Lung (tissue), 12 donors: Measurements from ENCODE around the gene SAMD4A. TPM values are rescaled to one million over a fixed set of nuclear protein-coding genes. Genes with fewer than 3 reads are reported as not detected.

Experiments
- ATAC-seq: fragments of 200-7000 bp; cut with Tn5 transposase; one replicate; pipeline ENCODE4 v1.9.1; 2020; ENCODE audit warnings: moderate number of reproducible peaks; ENCODE audit not compliant: insufficient read depth, low FRiP score
- DNase-seq, 3 donors: peaks; one replicate each; pipeline ENCODE4 v3.0.0-alpha.2; 2013 to 2017
- H3K27ac ChIP-seq, 2 donors: one replicate each; pipeline ENCODE4 v1.5.1; 2013; ENCODE audit warnings: mild to moderate bottlenecking in 2 of 2, moderate library complexity in 2 of 2, control low read depth in 1 of 2, inconsistent platforms in 1 of 2, low read depth in 1 of 2, low read length in 1 of 2
- H3K27me3 ChIP-seq, 3 donors: one replicate each; pipeline ENCODE4 v1.5.1; 2013; ENCODE audit warnings: low read length in 2 of 3; ENCODE audit not compliant: control insufficient read depth in 3 of 3, insufficient read depth in 3 of 3
- H3K36me3 ChIP-seq, 4 donors: one replicate each; pipeline ENCODE4 v1.5.1; 2013; ENCODE audit warnings: low read length in 4 of 4, mild to moderate bottlenecking in 1 of 4, moderate library complexity in 1 of 4; ENCODE audit not compliant: control insufficient read depth in 4 of 4, insufficient read depth in 4 of 4
- H3K4me1 ChIP-seq, 5 donors: one replicate each; pipeline ENCODE4 v1.5.1; 2013; ENCODE audit warnings: low read length in 5 of 5, mild to moderate bottlenecking in 2 of 5, moderate library complexity in 1 of 5; ENCODE audit not compliant: control insufficient read depth in 5 of 5, insufficient read depth in 5 of 5
- H3K4me3 ChIP-seq: one replicate; pipeline ENCODE4 v1.5.1; 2013; ENCODE audit warnings: mild to moderate bottlenecking, control low read depth, moderate library complexity
- H3K9ac ChIP-seq, 2 donors: one replicate each; pipeline ENCODE4 v1.5.1; 2013; ENCODE audit warnings: low read length in 2 of 2, control low read depth in 1 of 2; ENCODE audit not compliant: insufficient read depth in 1 of 2
- H3K9me3 ChIP-seq, 4 donors: one replicate each; pipeline ENCODE4 v1.5.1; 2013; ENCODE audit warnings: low read length in 3 of 4, mild to moderate bottlenecking in 1 of 4, moderate library complexity in 1 of 4; ENCODE audit not compliant: control insufficient read depth in 4 of 4, insufficient read depth in 3 of 4
- WGBS, 2 donors: extraction: QIAGEN DNeasy Blood & Tissue Kit; methylation state at CpG; one replicate each; pipeline ENCODE4 v1.1.7; 2013; 5-methylcytosine and 5-hydroxymethylcytosine counted together
- polyA plus RNA-seq, 2 donors: library from polyadenylated mRNA; stranded (reverse); fragments of 200-250 nt; gene quantifications; one replicate each; pipeline ENCODE4 v1.2.1, GENCODE V29; 2013
- total RNA-seq, 2 donors: library from RNA; depleted of rRNA in 1 of 2; stranded (reverse); fragments of >200 nt in 1 of 2; gene quantifications; one replicate each; pipeline ENCODE4 v1.2.1, GENCODE V29; 2014 to 2021
- TF ChIP-seq, protein P1 (sequence below): IDR thresholded peaks from 2 replicates; pipeline ENCODE4 v1.5.1; 2012; ENCODE audit warnings: mild to moderate bottlenecking; ENCODE audit errors: control extremely low read depth, extremely low read depth
- donor health status: control.
- donor health status: control.
- donor health status: Bipolar disorder and iron deficiency.
- donor health status: healthy.
- donor health status: DM: yes; HTN: yes; CAD: no.

Gene SAMD4A
- total and polyA plus RNA-seq, 4 donors = 5.8 to 26.6 (median 16.2) TPM

DNA sequence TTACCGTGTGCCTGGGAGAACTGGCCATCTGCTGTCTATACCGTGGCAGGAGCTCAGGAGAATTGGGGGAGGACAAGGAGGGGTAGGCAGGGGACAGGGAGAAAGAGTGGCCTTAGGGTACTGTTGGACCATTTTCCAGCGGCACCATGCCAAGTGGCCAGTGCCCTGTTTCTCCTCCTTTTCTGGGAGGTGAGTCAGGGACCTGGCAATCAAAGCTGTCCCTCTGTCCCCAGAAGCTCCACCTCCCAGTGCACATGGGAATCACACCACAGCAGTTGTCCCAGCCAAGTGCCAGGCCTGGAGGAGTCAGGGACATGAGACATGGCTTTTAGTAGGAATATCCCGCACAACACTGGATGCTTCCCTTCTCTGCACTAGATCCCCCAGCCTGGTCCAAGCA lies 217.7 kb downstream of the SAMD4A start:
- H3K27me3 ChIP-seq = no peaks in the 10 kb centered on the region
- DNase-seq (no peak), ATAC-seq (no peak)
- H3K4me1 ChIP-seq = peaks cover 4 to 24% (median 13%) of the 10 kb centered on the region in 5 donors
- TF ChIP-seq, protein P1, sequence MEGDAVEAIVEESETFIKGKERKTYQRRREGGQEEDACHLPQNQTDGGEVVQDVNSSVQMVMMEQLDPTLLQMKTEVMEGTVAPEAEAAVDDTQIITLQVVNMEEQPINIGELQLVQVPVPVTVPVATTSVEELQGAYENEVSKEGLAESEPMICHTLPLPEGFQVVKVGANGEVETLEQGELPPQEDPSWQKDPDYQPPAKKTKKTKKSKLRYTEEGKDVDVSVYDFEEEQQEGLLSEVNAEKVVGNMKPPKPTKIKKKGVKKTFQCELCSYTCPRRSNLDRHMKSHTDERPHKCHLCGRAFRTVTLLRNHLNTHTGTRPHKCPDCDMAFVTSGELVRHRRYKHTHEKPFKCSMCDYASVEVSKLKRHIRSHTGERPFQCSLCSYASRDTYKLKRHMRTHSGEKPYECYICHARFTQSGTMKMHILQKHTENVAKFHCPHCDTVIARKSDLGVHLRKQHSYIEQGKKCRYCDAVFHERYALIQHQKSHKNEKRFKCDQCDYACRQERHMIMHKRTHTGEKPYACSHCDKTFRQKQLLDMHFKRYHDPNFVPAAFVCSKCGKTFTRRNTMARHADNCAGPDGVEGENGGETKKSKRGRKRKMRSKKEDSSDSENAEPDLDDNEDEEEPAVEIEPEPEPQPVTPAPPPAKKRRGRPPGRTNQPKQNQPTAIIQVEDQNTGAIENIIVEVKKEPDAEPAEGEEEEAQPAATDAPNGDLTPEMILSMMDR = no peak
- peaks cover 0 to 2% (median 0%) of the 10 kb centered on the region in 4 donors for H3K9me3 ChIP-seq
- no peak overlapping the region for H3K4me3 ChIP-seq
- H3K27ac ChIP-seq = peak overlapping the region in 1 of 2 donors; percentile 92
- H3K9ac ChIP-seq = no peak overlapping the region
- WGBS, 2 donors = 91 to 97% methylated on average over 4 of the region's 4 CpGs
- peaks cover 1 to 13% (median 5%) of the 10 kb centered on the region in 4 donors for H3K36me3 ChIP-seq

DNA sequence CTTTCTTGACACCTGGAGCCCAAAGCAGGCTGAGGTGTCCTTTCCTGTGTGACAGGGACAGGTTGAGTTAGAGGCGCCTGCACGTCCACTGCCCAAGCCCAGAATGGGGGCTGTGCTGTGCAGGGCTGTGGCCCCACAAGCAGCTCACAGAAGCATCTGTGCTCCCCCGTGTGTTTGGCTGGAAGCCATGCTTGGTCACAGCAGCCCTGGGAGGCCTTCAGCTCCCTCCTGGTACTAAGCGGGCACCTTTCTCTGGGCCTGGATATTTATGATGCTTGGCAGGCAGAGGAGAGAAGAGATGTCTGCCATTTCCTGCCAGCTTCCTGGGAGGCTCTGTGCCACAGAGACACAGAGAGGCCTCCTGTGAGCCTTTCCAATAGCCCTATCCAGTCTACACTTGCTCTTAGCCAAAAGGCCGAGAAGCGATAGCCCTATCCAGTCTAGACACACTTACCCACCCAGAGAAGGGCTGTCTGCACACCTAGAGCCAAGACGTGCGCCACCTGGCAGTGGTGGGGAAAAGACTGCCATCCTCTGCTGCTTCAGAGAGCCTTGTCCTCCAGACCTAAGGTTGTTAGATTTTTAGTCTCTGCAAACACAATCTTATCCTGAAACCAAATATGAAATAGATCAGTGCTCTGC lies 218.3 kb downstream of the SAMD4A start:
- ATAC-seq = no peak
- Histone ChIP-seq H3K9me3 (peaks cover 0 to 2% (median 0%) of the 10 kb centered on the region in 4 donors), H3K4me1 (peaks cover 4 to 24% (median 13%) of the 10 kb centered on the region in 5 donors), H3K36me3 (peaks cover 3 to 16% (median 8%) of the 10 kb centered on the region in 4 donors), H3K9ac (no peak overlapping the region), H3K27ac (peak overlapping the region in 1 of 2 donors; percentile 92), H3K4me3 (no peak overlapping the region), H3K27me3 (no peaks in the 10 kb centered on the region)
- WGBS, 2 donors = 90 to 94% methylated on average over 8 of the region's 8 CpGs
- TF ChIP-seq, protein P1 = no peak
- DNase-seq = no peak

DNA sequence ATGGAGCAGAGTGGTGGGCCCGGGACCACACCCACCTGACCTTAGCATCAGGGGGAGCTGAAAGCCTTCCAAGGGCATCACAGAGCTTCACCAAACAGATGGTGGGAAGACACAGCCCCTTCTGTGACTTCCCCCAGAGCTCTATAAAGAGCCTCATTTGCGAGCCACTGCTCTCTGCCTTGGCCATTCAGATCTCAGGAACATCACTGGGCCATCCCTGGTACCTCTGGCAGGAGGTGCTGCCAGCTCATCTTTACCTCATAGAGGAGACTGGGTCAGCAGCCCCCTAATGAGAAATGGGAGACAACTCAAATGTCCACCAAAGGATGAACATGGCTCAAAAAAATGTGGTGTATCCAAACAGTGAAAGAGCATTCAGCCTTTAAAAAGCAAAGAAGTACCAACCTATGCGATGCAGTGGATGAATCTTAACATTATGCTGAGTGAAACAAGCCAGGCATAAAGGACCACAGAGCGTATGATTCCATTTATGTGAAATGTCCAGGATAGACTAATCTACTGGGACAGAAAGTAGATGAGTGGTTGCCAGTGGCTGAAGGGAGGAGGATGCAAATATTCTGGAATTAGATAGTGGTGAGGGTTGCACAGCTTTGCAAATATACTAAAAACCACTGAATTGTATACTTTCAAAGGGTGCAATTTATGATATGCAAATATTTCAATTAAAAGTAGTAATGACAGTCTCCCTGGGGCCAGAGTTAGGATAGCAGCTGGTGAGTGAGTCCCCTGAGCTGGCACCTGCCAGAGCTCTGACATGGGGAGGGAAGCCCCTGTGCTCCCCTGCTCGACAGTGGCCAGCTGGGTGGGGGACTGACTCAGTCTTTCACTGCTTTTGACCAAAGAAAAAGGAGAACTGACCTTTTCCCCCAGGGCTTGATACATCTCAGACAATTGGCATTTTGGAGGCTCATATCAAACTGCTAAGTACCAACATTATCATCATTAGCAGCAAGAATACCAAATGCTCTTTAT lies 219.1 kb downstream of the SAMD4A start:
- no peak overlapping the region for H3K9ac ChIP-seq
- DNase-seq = no peak
- H3K36me3 ChIP-seq = peaks cover 3 to 16% (median 9%) of the 10 kb centered on the region in 4 donors
- peaks cover 0 to 2% (median 0%) of the 10 kb centered on the region in 4 donors for H3K9me3 ChIP-seq
- H3K4me1 ChIP-seq = peaks cover 4 to 24% (median 13%) of the 10 kb centered on the region in 5 donors
- 90 to 93% methylated on average over 5 of the region's 5 CpGs for WGBS, 2 donors
- no peak for ATAC-seq
- H3K27me3 ChIP-seq = no peaks in the 10 kb centered on the region
- H3K4me3 ChIP-seq = no peak overlapping the region
- peak overlapping the region in 1 of 2 donors; percentile 92 for H3K27ac ChIP-seq
- TF ChIP-seq, protein P1 = no peak
